NB4 (cell line): ENCODE data around the gene PPP1R15A.
"Not testable (repeated sequence)": the region's sequence is repeated elsewhere in the genome, so short reads cannot be mapped to it uniquely, and the experiment has no call there.

Experiments
- DNase-seq: peaks from one replicate; pipeline ENCODE4 v3.0.0; 2010; ENCODE audit warnings: low read depth
- H3K4me3 ChIP-seq: one replicate; pipeline ENCODE4 v1.5.1; 2011; ENCODE audit warnings: mild to moderate bottlenecking, low read depth, low read length, moderate library complexity
- CTCF ChIP-seq: IDR thresholded peaks from one replicate; pipeline ENCODE4 v1.5.1; 2012; ENCODE audit warnings: low read depth, low read length
- MAX ChIP-seq: IDR thresholded peaks from 2 replicates; pipeline ENCODE4 v1.6.1; 2011; ENCODE audit warnings: low read depth, low read length
- MYC ChIP-seq: IDR thresholded peaks from 2 replicates; pipeline ENCODE4 v1.6.1; 2011; ENCODE audit warnings: low read depth, low read length
- POLR2A ChIP-seq: IDR thresholded peaks from 2 replicates; pipeline ENCODE4 v1.6.1; 2011; ENCODE audit warnings: mild to moderate bottlenecking; ENCODE audit not compliant: insufficient read length; ENCODE audit errors: extremely low read depth

The PPP1R15A gene

GRCh38 chr19:48870048-48870447 lies 2.2 kb upstream of the PPP1R15A start:
- no peak overlapping the region for H3K4me3 ChIP-seq
- no peak for DNase-seq
- TF ChIP-seq MYC = no peak
- no peak for TF ChIP-seq MAX
- TF ChIP-seq CTCF = no peak
- no peak for TF ChIP-seq POLR2A

DNA sequence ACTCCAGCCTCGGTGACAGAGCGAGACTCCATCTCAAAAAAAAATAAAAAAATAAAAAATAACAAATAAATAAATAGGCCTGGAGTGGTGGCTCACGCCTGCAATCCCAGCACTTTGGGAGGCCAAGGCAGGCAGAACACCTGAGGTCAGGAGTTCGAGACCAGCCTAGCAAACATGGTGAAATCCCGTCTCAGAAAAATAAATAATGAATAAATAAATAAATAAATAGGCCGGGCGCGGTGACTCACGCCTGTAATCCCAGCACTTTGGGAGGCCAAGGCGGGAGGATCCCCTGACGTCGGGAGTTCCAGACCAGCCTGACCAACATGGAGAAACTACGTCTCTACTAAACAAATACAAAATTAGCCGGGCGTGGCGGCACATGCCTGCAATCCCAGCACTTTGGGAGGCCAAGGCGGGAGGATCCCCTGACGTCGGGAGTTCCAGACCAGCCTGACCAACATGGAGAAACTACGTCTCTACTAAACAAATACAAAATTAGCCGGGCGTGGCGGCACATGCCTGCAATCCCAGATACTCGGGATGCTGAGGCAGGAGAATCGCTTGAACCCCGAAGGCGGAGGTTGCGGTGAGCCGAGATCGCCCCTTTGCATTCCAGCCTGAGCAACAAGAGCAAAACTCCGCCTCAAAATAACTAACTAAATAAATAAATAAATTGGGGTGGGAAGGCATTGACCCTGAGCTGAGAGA lies 595 bp upstream of the PPP1R15A start:
- not testable (repeated sequence) for H3K4me3 ChIP-seq, DNase-seq

GRCh38 chr19:48872884-48873475 lies 759 bp downstream of the PPP1R15A start:
- peak; percentile 68 for TF ChIP-seq MAX
- TF ChIP-seq POLR2A = no peak
- TF ChIP-seq MYC = peak; percentile 69
- TF ChIP-seq CTCF = no peak
- H3K4me3 ChIP-seq = peak overlapping the region; percentile 94
- DNase-seq = peak; percentile 90

- peak overlapping the region; percentile 94 for H3K4me3 ChIP-seq
- DNase-seq = peak; percentile 55
- no peak for TF ChIP-seq POLR2A
- TF ChIP-seq MAX = no peak
- TF ChIP-seq CTCF = no peak
- TF ChIP-seq MYC = no peak
These were observed 1.5 kb downstream of the PPP1R15A start for GRCh38 chr19:48873476-48874302.

DNA sequence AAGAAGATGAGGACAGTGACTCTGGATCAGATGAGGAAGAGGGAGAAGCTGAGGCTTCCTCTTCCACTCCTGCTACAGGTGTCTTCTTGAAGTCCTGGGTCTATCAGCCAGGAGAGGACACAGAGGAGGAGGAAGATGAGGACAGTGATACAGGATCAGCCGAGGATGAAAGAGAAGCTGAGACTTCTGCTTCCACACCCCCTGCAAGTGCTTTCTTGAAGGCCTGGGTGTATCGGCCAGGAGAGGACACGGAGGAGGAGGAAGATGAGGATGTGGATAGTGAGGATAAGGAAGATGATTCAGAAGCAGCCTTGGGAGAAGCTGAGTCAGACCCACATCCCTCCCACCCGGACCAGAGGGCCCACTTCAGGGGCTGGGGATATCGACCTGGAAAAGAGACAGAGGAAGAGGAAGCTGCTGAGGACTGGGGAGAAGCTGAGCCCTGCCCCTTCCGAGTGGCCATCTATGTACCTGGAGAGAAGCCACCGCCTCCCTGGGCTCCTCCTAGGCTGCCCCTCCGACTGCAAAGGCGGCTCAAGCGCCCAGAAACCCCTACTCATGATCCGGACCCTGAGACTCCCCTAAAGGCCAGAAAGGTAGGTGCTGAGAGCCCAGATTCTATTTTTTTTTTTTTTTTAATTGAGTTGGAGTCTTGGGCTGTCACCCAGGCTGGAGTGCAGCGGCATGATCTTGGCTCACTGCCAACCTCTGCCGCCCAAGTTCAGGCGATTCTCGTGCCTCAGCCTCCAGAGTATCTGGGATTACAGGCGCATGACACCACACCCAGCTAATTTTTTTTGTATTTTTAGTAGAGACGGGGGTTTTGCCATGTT lies 2.3 kb downstream of the PPP1R15A start:
- peak overlapping the region; percentile 94 for H3K4me3 ChIP-seq
- peak; percentile 28 for DNase-seq
- TF ChIP-seq MYC = no peak
- no peak for TF ChIP-seq MAX
- no peak for TF ChIP-seq CTCF
- no peak for TF ChIP-seq POLR2A

- H3K4me3 ChIP-seq = peak overlapping the region; percentile 94
- peak; percentile 44 for DNase-seq
These were observed 4.1 kb downstream of the PPP1R15A start for GRCh38 chr19:48876043-48876981.
